ENCODE results near the gene NBEA.

The NBEA gene

DNA sequence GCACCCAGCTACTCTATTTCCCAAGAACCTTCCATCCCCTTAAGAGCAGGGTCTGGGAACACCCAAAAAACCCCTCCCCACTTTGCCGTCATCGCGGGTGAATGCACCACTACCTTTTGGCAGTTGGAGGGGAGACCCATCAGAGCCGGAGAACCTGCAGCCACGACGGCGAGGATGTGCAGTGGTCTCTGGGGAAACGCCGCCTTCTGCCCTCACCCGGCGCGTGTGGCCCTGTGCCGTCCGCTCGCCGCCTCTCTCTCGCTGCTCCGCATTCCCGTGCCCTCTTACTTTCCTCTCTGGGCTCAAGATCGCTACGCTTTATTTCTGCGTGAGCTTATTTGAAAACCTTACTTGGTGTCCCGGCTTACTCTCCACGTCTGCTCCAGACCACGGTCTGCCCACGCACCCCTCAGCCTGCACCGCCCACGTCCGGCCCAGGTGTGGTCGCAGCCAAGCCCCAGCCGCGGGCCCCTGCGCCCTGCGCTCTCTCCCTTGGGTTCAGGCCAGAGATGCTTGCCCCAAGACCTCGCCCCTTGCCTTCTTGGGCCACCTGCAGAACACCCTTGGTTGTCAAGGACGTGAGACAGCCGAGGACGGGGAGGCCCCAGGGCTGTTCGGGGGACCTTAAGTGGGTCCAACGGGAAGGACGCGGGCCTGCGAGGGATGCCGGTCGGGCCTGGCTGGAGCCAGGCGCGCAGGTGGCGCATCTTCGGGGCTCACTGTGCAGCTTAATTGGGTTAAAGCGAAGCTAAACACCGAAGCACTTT, 536.4 kb downstream of the NBEA start:
- no peak for DNase-seq

DNA sequence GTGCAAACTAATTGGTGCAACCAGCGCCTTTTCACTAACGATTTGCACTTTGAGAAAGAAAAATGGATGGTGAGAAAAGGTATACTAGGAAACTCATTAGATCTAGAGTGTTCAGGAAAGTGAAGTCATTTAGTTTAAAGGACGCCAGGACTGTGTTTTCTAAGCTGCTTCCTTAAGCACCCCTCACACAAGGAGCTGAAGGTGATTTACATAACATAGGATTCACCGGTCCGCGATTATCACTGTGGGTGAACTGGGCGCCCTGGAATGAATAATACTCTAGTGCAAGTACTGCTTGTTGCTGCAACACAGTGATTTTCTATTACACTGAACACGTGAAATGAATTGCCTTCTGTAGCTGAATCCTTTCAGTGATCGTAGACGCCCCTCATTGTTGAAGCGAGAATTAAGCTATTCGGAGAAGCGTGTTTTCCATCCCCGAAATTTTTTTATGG, 537.0 kb downstream of the NBEA start:
- DNase-seq = no peak

DNA sequence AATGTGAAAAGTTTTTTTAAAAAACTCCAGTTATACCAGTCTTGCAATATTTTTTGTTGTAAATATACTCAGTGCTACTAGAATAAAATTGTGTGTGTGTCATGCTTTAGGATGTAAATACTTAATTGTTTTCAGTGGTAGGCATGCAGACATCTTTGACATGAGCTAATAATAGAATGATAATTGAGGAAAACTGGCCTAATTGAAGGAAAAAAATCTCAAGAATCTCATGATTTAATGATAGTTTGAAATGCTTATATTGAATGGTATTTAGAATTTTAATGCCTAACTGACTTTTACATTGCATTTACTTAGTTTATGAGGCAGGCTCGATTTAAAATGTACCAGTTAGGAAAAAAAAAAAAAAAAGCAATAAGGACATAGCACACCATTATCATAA, 537.6 kb downstream of the NBEA start:
- no peak for DNase-seq

DNA sequence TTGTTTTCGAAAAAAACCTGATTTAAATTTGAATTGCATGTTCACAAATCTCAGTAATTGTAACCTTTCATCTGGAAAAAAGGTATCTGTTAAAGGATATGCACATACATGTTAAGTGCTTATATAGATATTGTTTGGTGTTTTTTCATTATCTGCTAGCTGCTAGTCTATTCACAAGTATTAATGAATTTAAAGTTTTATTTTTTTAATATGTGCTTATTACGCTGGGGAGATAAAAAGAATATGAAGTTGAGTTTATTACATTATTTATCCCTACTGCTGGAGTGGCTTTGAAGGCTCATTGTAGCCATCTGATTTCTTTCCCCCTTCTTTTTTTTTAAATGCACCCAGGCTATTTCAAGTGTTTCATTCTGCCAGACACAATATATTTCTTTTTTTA, 538.3 kb downstream of the NBEA start:
- DNase-seq = no peak

DNA sequence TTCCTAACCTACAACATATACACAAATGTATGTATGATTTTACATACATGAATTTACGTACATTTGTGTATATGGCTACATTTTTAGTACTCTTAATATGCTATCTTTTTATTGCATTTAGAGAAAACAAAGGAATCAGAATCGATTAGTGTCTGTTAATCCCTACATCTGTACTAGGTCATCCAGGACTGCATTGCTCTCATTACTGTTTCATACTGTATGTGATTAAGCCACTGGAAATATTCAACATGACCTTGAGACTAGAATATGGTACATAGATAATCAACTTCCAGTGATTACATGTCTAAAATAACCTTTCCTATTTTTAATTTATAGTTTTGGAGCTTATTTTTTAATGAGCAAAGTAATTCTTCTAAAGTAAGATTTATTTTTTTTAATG, 539.7 kb downstream of the NBEA start:
- no peak for DNase-seq

DNA sequence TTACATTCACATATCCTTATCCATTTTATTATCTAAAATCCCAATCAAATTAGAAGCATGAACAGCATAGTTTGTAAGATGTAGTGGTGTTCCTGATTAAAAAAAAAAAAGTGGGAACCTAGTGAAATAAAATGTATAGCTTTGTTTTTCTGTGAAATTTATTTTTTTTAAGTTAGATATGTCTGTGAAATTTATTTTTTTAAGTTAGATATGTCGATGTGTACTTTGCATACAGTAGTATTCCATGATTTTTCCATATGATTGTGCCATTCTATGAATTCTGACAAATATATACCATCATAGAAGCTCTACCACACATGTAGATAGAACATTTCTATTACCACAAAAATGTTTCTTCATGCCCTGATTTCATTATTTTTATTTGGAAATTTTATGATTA, 540.5 kb downstream of the NBEA start:
- no peak for DNase-seq

DNA sequence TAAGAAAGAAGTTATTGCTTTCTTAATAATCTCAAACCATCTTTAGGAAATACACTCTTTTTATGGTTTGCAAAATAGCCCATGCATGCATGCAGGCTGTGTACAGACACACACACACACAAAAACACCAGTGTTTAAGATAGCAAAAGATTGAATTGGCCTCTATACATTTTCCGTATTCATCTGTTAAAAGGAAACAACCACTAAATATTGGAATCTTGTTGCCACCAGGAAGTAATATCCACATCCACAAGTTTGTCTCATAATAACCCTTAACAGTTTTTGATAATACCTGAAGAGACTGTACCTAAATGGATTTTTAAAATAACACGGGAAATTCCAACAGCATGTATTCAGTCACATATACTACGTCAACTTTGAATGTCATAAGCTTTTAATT, 541.7 kb downstream of the NBEA start:
- no peak for DNase-seq

DNA sequence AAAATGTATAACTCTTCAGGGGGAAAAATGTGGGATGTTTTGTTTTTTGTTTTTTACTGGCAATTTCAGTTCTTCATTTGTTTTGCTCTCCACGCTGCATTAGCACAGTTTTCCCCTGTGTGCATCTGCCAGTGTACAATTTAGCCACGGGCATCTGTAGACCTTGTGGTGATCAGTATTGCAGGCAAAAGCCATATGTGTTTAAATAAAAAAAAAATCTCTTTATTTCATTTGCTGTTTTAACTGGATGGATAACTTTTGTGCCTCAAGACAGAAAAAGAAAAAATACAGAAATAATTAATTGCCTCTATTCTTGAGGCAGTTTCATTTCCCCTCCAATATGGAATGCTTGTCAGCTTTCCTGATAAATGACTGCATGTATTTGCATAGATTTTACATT, 542.3 kb downstream of the NBEA start:
- DNase-seq = no peak

DNA sequence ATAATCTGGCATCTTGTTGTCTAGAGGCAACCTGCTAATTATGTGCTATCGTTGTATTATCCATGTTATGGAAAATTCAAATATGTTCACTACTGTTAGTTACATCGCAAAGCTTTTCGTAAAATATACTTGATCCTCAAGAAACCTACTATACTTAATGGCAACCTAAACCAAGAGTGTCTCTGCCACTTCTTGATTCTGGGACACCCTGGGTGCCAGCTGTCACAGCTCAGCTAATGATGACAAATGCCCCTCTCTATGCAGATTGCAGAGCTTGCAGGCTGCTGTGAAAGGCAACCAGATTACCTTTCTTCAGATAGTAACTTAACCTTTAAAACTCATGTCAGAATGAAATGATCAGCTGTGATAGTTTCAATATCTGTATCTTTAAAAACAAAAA, 543.4 kb downstream of the NBEA start:
- DNase-seq = no peak

DNA sequence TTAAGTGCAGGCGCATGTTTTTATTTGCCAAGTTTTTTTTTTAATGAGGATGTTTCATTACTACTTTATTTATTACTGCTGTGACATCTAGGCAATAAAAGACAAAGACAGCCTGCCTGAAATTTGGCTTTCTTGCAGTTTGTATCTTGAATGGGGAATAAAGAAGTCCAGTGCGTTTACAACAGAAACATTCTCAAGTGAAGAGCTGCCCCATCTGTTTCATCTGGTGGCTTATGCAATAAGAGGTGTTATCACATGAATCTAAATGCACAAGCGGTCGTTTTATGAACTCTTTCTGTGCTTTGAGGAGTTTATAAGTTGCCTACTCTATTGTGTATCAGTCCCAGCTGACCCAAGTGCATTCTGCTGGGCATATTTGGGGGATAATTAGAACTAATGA, 547.0 kb downstream of the NBEA start:
- no peak for DNase-seq

DNA sequence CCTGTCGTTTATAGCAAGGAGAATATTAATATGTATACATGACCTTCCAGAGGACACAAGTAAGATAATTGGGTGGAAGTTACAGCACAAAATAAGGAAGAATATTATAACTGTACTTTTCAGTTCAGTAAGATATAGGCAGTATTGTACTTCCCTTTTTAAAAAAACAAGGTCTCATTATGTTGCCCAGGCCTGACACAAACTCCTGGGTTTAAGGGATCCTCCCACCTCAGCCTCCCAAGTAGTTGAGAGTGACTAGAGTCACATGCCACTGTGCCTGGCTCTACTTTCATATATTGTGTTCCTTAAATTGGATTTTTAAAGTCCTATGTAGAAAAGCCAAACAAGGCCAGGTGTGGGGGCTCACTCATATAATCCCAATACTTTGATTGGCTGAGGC, 553.9 kb downstream of the NBEA start:
- DNase-seq = no peak

DNA sequence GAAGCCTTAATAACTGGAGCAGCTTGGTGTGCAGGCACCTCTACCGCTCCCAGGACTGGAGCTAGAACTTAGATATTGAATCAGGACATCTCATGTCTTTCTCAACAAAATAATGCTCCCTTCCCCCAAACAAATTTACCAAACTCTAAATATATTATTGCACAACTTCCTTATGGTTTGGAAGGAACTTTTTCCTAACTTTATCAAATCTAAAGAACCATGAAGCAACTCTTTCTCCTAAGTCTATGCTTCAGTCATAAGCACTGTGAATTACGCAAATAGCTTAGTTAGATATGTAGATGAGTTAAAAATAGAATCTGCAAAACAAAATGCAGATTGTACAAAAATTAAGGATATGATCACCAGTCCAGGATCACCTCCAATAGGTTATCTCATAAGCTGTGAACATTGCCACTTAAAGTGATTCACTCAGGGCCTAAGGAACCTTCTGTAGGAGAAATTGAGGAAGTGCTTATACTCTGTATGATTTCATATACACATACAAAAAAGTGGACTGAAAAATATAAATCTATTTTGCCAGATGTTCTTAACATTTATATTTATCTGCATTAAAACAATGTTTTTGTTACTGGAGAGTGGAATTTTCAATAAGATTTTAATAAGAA, 554.8 kb downstream of the NBEA start:
- DNase-seq = no peak

DNA sequence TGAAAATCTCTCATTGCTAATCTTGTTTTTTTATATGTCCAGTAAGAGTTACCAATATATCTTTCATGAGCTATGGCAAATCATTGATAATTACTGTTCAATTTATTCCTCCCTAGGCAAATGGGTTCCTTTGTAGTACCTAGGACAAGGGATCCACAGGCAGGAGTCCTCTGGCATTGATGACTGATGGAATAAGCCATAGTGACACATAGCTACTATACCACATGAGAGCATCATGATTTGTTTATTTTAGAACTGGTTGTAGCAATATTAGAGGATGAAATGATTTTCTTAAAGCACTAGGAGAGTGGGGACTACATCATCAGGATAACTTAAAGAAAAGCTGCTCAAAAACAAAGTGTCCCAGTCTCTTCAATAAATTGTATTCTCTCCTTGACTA, 556.2 kb downstream of the NBEA start:
- DNase-seq = no peak

DNA sequence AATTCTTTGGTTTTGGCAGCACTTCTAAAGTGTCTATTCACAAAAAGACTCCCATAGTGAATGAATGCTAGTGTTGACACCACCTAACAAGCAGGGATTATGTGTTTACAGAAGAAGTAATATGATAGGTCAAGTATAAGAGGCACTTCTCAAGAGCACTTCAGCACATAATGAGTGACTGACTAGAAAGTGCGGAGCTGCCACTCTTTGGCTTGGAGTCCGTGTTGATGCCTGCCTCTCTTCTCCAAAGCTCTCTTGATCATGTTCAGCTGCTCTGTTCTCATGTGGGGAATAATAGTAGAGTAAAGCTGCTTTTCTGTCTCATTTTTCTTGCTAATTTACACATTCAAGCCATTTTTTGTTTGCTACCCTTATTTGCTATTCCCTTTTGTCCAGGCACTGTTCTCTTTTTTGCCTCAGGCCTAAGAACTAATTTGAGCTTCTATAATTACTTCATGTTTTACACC, 557.2 kb downstream of the NBEA start:
- no peak for DNase-seq

DNA sequence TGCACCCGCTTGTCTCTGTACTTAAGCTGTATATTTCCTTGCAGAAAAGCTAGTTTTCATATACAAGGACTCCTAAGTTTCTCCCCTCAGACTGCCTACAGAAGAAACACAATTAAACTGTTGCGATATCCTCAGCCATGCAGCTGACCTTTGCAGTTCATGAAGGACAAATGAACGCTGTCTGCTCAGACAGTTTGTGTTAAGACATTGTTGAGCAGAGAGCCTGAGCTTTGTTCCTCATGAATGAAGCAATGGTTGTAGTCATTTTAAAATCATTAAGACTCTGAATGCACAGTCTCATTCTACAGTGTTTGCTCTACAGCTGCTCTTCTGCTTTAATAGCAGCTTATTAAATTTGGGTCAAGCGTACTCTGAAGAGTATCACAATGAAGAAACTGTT, 557.6 kb downstream of the NBEA start:
- DNase-seq = no peak

DNA sequence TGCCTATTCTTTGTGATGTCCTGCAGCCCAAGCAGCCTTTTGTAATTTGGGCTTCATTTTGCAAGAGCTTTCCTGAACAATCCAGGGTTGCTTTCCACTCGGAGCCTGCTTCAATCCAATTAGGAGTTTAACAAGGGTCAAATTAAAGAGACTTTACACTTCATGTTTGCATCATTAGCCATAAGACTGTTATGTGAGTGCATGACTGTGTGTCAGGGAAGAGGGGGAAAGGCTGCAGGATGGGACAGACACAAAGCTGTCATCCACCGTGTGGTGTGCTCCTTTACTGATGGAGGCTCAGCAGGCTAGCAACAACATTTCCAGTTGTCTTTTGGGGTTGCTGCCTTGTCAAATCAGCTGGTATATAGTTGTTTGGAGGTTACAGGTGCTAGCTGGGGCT, 558.1 kb downstream of the NBEA start:
- DNase-seq = no peak

DNA sequence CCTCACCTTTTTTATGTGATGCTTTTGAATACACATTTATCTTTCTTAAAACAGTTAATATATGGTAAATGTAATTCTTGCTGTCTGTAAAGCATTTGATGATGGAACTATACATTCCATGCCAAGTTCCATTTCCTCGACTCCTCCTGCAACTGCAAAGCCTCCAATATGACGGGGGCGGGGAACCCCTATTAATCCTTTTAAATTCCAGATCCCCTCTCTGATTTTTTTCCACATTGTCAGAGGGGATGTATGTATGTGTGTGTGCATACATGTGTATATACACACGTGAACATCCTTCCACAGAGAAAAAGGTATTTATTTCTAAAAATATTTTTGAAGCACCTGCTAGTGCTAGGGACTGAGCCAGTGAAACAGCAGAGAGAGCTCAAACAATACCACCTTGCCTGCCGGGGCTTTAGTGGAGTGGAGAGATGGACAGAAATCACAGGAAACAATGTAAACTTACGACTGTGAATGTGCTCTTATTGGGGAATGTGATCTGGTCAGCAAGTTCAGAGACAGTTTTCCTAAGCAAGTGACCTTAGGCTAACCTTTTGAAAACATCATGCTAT, 559.7 kb downstream of the NBEA start:
- DNase-seq = no peak

DNA sequence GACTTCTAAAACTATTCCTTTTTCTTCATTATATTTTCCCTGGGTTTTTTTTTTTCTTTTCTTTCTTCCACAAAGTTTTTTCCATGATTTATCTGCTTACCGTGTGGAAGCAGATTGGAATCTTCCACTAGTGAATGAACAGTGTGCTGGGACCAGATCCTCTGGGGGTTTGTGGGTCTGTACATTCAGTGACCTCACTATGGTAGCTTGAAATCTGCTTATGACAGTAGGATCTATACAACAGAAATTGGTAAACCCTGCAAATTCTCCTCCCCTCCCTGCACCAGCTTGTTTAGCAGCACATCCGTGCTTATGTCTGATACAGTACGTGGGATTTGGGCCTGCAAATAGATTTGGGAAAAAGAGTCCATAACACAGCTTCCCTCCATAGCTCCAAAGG, 560.4 kb downstream of the NBEA start:
- DNase-seq = no peak

DNA sequence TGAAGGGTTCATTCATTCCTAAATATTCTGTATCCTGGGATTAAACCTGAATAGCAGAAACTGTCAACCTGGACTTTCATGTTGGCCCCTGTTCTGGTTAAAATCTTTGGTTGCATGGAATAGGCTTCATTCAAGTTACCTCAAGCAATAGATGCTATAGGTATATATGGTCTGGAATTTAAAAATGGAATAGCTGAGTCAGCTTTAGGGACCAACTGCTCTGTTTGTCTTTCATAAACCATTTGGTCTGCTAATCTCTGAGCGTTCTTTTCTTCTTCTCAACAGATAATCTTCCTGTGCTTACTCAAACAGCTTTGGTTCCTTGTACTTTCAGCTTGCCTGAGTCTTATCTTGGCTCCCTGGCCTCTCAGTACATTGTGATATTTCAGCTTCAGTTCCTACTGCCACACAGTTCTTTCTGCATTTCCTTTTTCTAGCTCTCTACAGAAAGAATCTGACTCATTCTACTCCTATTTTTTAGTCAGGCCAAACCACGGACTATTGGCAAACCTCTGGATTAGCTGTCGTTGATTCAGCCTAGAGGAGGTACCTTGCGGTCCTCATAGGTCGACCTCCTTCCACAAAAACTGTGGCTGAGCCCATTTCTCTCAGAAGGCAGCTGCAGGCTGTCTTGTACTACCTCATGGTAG, 570.3 kb downstream of the NBEA start:
- DNase-seq = no peak

DNA sequence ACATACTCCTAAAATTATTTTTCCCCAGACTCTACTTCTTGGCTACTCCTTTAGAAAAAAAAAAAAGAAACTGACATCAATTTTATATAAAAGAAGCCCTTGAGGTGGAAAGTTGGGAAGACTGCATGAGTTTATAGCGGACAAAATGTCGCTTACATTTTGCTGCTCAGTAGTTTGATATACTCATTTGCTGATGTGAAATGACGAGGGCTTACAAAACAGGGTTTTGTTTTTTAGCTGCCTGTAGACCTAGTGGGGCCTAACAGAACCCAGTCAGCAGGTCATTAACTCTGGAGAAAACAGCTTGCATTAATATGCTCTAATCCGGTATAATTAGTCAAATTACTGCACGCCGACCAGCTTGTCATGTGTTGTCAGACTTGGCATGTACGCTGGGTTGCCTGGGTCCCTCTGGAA, 572.0 kb downstream of the NBEA start:
- DNase-seq = no peak

DNA sequence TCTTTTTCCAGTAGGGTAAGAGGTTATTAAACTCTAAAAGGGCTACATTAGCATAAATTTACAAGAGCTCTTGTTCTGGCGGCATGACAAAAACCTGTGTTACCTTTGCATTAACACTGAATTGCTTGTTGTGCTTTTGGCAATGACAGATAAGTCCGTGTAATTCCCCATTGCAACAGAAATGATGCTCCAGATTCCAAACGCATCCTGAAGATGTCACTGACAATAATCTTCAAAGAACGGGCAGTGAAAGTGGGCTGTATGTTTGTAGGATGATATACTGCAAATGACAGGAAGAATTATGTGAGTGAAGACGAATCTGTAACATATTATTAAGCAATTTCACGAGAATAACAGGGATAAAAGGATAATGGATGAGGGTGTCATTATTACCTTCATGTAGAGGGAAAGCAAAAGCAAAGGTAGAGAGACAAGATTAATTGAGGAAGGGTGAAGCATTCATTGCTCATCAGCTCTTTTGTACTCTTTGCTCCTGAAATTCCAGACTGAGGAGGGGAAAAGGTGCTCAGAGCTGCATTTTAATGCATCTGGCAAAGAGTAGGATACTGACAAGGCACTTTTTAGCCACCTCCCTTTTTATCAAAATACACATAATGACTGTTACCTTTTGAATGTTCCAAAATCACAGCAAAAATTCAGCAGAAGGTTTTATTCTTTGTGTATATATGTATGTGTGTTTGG, 572.9 kb downstream of the NBEA start:
- no peak for DNase-seq

DNA sequence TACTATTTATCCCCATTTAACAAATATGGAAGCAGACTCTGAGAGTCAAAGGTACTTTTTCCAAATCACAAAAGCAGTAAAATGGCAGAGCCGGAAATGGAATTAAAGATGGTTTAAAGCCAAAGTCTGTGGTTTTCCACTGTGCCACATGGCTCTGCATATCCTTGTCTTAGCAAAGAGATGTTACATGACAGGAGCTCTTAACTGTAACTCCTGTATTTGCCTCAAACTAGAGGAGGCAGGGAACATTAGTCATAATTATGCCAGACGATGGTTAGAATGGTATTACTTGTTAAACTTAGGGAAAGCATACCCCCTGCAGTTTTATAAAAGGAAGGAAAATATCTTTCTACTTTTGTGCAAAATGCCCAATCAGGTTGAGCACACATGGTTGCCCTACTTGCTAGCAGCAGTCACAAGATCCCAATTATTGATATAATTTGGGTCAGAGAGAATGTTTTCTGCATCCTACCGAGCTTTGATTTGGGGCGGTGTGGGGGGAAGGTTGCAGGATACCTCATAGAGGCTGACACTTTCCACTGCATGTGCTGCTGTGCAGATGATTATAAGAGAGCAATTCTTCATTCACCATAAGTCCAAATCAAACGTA, 576.4 kb downstream of the NBEA start:
- DNase-seq = no peak

DNA sequence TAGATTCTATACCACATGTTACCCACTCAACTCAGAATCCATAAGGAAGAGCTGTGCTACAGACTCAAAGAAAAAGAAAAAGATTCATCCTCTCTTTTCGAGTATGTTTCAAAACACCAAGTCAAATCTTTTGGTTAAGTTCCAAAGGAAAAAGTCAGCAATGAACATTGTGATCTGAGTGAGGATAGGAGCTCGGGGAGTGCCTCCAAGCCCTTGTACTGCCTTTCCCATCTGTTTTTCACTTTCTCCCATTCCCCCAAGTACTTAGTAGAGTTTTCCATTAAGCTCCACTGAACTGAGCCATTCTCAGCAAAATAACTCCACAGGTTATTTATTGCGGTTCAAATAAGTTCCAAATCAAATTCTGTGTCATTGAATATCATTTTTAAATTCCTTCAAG, 582.1 kb downstream of the NBEA start:
- DNase-seq = no peak

Measured in CD4-positive, alpha-beta T cell treated with Interleukin-6 for 4 hours (primary cell).